ENCODE data around the gene COLGALT1. TPM values are rescaled to one million over a fixed set of nuclear protein-coding genes. Genes with fewer than 3 reads are reported as not detected.
"Not testable (repeated sequence)": the region's sequence is repeated elsewhere in the genome, so short reads cannot be mapped to it uniquely, and the experiment has no call there.

Gene COLGALT1
- total RNA-seq, 3 donors from 2014 or later = 121 to 148 (median 139) TPM

DNA sequence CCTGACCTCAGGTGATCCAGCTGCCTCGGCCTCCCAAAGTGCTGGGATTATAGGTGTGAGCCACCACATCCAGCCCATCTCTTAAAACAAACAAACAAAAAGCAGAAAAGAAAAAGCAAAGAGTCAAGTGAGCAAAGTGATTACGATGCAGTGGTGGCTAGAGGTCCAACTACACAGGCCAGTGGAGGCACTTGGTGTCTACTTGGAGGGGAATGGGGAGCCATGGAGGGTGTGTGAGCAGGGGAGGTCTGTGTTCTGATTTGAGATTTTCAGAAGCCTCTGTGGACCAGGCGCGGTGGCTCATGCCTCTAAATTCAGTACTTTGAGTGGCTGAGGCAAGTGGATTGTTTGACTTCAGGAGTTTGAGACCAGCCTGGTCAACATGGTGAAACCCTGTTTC is 6.6 kb downstream of the COLGALT1 start:
- H3K9me3 Mint-ChIP-seq = no peaks in the 10 kb centered on the region
- peaks cover 20% of the 10 kb centered on the region for H3K36me3 Mint-ChIP-seq (ENCODE audit: insufficient read depth)
- no peak overlapping the region for H3K4me3 Mint-ChIP-seq
- no peaks in the 10 kb centered on the region for H3K27me3 Mint-ChIP-seq (ENCODE audit: low read depth)
- DNase-seq = no peak
- no peak for ATAC-seq
- H3K4me1 Mint-ChIP-seq (ENCODE audit: low read depth) = peaks cover 2% of the 10 kb centered on the region

DNA sequence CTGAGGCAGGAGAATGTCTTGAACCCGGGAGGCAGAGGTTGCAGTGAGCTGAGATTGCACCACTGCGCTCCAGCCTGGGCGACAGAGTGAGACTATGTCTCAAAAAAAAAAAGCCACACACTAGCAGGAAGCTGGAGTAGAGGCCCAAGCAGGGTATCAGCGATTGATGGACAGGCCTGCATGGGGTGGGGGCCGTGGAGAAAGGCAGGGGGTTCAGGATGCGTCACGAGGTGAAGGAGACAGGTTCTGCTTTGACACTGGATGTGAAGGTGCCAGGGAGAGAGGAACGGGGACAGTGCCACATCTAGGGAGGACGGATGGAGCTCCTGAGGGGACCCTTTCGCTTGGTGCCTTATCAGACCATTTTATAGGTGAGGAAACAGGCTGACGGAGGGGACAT is 7.1 kb downstream of the COLGALT1 start:
- DNase-seq (no peak), ATAC-seq (no peak)
- Mint-ChIP-seq H3K36me3 (ENCODE audit: insufficient read depth) (peaks cover 20% of the 10 kb centered on the region), H3K9me3 (no peaks in the 10 kb centered on the region), H3K27me3 (ENCODE audit: low read depth) (no peaks in the 10 kb centered on the region), H3K4me3 (no peak overlapping the region), H3K4me1 (ENCODE audit: low read depth) (no peaks in the 10 kb centered on the region)

DNA sequence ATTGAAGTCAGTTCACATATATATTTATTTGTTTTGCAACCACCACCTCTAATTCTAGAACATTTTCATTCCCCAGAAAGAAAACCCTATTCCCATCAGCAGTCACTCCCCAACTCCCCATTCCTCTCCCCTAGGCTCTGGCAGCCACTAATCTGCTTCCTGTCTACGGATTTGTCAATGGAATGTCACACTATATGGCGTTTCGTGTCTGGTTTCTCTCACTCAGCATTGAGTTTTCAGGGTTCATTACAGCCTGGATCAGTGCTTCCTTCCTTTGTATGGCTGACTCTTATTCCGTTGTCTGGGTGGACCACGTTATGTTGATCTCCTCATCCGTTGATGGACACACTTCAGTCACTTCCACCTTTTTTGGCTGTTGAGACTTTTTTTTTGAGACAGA is 9.3 kb downstream of the COLGALT1 start:
- ATAC-seq (no peak), DNase-seq (no peak)
- Mint-ChIP-seq H3K4me3 (no peak overlapping the region), H3K36me3 (ENCODE audit: insufficient read depth) (peaks cover 34% of the 10 kb centered on the region), H3K9me3 (no peaks in the 10 kb centered on the region), H3K27me3 (ENCODE audit: low read depth) (no peaks in the 10 kb centered on the region), H3K4me1 (ENCODE audit: low read depth) (no peaks in the 10 kb centered on the region)

DNA sequence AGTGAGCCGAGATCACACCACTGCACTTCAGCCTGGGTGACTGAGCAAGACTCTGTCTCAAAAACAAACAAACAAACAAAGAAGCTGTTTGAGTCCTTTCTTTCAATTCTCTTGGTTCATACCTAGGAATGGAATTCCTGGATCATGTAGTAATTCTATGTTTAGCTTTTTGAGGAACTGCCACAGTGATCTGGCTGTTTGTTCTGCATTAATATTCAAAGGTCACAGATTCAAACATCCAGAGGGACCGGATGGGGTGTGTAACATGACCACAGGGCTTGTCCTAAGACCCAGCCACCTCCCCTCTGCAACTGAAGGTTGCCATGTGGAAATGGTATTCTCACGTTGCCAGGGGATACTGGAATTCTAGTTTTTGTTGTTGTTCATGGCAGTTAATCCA is 10.2 kb downstream of the COLGALT1 start:
- H3K27me3 Mint-ChIP-seq (ENCODE audit: low read depth) = no peaks in the 10 kb centered on the region
- no peak for ATAC-seq

DNA sequence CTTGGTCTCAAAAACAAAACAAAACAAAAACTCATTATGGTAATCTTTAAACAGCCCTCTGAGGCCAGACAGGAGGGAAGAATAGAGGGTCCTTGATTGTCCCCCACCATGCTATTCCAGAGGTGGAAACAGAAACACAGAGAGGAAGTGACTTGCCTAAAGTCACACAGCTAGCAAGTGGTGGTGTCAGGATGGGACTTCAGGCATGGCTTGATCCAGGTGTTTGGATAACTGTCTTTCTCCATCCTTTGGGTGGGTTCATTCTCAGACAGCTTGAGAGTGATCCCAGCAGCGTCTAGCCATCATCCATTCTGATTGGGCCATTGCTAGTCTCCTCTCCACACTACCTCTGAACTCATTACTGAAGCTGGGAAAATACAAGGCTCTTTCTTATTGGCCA is 12.5 kb downstream of the COLGALT1 start:
- no peak for DNase-seq
- Mint-ChIP-seq H3K4me1 (ENCODE audit: low read depth) (no peaks in the 10 kb centered on the region), H3K36me3 (ENCODE audit: insufficient read depth) (peaks cover 29% of the 10 kb centered on the region), H3K27me3 (ENCODE audit: low read depth) (no peaks in the 10 kb centered on the region), H3K9me3 (no peaks in the 10 kb centered on the region), H3K4me3 (no peak overlapping the region)
- no peak for ATAC-seq

More for the DNA sequence above, 10.2 kb downstream of the COLGALT1 start:
- DNase-seq = no peak
- Mint-ChIP-seq H3K36me3 (ENCODE audit: insufficient read depth) (peaks cover 28% of the 10 kb centered on the region), H3K9me3 (no peaks in the 10 kb centered on the region), H3K4me3 (no peak overlapping the region), H3K4me1 (ENCODE audit: low read depth) (no peaks in the 10 kb centered on the region)

DNA sequence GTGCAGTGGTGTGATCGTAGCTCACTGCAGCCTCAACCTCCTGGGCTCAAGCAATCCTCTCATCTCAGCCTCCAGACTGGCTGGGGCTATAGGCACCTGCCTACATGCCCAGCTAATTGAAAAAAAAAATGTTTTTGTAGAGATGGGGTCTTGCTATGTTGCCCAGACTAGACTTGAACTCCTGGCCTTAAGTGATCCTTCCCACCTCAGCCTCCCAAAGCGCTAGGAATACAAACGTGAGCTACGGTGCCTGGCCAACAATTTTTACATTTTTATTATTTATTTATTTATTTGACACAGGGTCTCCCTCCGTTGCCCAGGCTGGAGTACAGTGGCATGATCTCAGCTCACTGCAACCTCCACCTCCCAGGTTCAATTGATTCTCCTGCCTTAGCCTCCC is 14.8 kb downstream of the COLGALT1 start:
- not testable (repeated sequence) for H3K4me3 Mint-ChIP-seq; ATAC-seq; H3K4me1 Mint-ChIP-seq (ENCODE audit: low read depth); H3K27me3 Mint-ChIP-seq (ENCODE audit: low read depth); H3K9me3 Mint-ChIP-seq; DNase-seq
- H3K36me3 Mint-ChIP-seq (ENCODE audit: insufficient read depth) = peaks cover 26% of the 10 kb centered on the region

DNA sequence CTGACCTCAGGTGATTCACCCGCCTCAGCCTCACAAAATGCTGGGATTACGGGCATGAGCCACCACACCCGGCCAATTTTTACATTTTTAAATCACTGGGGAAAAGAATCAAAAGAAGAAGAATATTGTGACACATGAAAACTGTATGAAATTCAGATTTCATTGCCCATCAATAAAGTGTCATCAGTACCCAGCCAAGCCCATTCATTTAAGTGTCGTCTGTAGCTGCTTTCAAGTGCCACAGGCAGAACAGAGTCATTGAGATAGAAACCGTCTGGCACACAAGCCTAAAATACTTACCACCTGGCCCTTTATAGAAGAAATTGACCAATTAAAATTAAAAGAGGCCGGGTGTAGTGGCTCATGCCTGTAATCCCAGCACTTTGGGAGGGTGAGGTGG is 15.3 kb downstream of the COLGALT1 start:
- no peaks in the 10 kb centered on the region for H3K27me3 Mint-ChIP-seq (ENCODE audit: low read depth)
- H3K4me1 Mint-ChIP-seq (ENCODE audit: low read depth) = peaks cover 2% of the 10 kb centered on the region
- no peak overlapping the region for H3K4me3 Mint-ChIP-seq
- H3K9me3 Mint-ChIP-seq = no peaks in the 10 kb centered on the region
- DNase-seq (no peak), ATAC-seq (no peak)
- H3K36me3 Mint-ChIP-seq (ENCODE audit: insufficient read depth) = peaks cover 28% of the 10 kb centered on the region

DNA sequence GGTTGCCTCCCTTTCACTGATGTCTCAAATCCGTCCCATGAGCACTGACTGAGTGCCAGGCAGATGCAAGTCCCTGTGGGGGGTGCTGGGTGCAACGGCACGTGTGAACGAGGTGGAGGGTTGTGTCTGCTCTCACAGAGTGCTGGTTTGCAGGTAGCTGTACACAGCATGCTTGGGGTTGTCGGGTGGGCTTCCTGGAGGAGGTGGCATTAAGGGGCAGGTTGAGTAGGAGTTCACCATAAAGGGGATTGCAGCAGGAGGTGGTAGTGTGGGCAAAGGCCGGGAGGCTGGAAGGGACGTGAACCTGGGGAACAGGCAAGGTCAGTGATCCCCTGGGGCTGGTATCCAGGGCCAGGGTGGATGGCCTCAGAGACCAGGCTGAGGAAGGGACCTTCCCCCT is 17.2 kb downstream of the COLGALT1 start:
- Mint-ChIP-seq H3K27me3 (ENCODE audit: low read depth) (no peaks in the 10 kb centered on the region), H3K4me1 (ENCODE audit: low read depth) (peaks cover 2% of the 10 kb centered on the region), H3K4me3 (no peak overlapping the region), H3K36me3 (ENCODE audit: insufficient read depth) (peaks cover 33% of the 10 kb centered on the region), H3K9me3 (no peaks in the 10 kb centered on the region)
- ATAC-seq (no peak), DNase-seq (no peak)

DNA sequence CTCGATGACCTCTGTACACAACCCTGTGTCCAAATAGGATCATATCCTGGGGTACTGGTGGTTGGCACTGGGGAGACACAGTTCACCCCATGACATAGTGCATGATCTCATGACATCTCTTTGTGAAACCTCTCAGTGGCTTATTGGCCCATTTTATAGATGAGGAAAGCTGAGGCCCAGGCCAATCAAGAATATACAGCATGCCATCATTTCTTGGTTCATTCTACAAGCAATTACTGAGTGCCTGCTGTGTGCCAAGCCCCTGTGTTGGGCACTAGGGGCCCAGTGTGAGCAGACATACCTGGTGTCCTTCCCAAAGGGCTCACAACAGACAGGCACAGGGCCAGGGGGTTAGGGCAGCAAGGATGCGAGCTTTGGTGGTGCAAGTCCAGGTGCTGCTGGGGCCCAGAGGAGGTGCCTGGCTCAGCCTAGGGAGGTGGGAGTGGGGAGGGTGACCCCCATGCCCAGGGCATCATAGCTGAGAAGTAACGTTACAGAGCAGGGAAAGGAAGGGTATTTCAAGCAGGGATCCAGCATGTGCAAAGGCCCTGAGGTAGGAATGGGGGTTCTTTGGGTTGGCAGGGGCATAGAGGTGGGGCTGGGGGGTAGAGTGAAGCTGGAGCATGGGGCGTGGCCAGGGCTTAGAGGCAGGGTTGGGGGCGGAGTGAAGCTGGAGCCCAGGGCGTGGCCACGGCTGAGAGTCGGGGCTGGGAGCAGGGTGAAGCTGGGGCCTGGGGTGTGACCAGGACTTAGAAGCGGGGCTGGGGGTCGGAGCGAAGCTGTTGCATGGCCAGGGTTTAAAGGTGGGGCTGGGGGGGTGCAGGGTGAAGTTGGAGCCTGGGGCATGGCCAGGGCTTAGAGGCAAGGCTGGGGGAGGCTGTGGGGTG is 20.7 kb downstream of the COLGALT1 start:
- Mint-ChIP-seq H3K36me3 (ENCODE audit: insufficient read depth) (peaks cover 31% of the 10 kb centered on the region), H3K27me3 (ENCODE audit: low read depth) (no peaks in the 10 kb centered on the region), H3K4me3 (no peak overlapping the region), H3K4me1 (ENCODE audit: low read depth) (peaks cover 2% of the 10 kb centered on the region), H3K9me3 (no peaks in the 10 kb centered on the region)
- DNase-seq = no peak
- ATAC-seq = peak in 1 of 2 donors; percentile 4

DNA sequence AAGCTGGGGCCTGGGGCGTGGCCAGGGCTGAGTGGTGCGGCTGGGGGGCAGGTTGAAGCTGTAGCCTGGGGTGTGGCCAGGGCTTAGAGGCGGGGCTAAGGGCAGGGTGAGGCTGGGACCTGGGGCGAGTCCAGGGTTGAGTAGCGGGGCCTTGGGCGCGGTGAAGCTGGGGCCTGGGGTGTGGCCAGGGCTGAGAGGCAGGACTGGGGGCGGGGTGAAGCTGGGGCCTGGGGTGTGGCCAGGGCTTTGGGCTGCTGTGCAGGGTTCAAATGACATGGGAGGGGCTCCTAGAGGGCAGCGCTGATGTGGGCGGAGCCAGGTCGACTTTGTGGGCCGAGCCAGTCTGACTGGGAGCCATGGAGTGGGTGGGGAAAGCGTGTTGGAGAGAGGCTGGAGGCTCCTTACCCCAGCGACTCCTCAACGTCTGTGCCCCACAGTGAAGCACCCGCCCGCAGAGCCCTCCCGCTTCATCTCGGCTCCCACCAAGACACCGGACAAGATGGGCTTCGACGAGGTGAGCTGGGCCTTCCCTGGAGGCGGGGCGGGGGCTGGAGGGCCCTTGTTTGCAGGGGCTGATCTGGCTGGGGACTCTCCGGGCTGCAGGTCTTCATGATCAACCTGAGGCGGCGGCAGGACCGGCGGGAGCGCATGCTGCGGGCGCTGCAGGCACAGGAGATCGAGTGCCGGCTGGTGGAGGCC is 21.5 kb downstream of the COLGALT1 start:
- DNase-seq (no peak), ATAC-seq (peak in 1 of 2 donors; percentile 51)
- Mint-ChIP-seq H3K4me1 (ENCODE audit: low read depth) (peaks cover 2% of the 10 kb centered on the region), H3K36me3 (ENCODE audit: insufficient read depth) (peaks cover 31% of the 10 kb centered on the region), H3K9me3 (no peaks in the 10 kb centered on the region), H3K27me3 (ENCODE audit: low read depth) (no peaks in the 10 kb centered on the region), H3K4me3 (no peak overlapping the region)

DNA sequence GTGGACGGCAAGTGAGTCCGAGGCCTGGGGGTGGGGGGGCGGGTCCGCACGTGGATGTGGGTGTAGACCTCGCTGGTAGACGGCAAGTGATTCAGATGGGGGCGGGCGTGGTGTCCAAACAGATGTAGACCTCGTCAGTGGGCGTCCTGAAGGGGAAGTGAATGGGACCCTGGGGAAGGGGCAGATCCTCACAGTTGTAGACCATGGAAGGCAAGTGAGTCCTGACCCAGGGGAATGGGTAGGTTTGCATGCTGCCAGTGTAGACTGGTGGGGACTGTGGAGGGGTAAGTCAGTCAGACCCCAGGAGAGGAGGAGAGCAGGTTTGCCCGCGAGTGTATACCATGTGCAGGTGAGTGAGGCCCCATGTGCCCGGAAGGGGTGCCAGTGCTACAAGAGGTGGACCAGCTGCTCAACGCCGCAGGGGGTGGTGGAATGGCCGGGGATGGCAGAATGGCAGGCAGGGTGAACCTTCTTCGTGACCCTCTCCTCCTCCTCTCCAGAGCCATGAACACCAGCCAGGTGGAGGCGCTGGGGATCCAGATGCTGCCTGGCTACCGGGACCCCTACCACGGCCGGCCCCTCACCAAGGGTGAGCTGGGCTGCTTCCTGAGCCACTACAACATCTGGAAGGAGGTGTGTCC is 22.1 kb downstream of the COLGALT1 start:
- H3K27me3 Mint-ChIP-seq (ENCODE audit: low read depth) = no peaks in the 10 kb centered on the region
- peaks cover 2% of the 10 kb centered on the region for H3K4me1 Mint-ChIP-seq (ENCODE audit: low read depth)
- no peaks in the 10 kb centered on the region for H3K9me3 Mint-ChIP-seq
- no peak for DNase-seq
- no peak for ATAC-seq
- peaks cover 34% of the 10 kb centered on the region for H3K36me3 Mint-ChIP-seq (ENCODE audit: insufficient read depth)
- no peak overlapping the region for H3K4me3 Mint-ChIP-seq

DNA sequence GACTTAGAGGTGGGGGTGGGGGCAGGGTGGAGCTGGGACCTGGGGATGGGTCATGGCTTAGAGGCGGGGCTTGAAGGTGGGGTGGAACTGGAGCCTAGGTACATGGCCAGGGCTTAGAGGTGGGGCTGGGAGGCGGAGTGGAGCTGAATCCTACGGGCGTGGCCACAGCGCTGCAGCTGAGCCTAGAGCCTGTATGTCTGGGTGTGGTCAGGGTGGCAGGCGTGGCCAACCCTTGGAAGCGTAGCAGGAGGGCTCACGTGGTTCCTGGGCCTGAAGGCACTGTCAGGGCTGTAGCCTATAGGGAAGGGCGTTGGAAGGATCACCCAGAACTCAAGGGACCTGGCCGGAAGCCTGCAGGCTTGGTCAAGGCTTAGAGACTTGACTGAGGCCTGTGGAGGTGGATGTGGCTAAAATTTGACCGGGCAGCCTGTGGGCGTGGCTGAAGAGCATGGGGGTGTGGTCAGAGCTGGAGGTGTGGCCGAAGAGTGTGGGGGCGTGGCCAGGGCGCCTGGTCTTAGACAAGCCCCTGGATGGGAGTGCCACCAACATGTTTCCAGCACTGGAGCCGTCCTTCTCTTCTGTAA is 24.3 kb downstream of the COLGALT1 start:
- H3K4me1 Mint-ChIP-seq (ENCODE audit: low read depth) = no peaks in the 10 kb centered on the region
- no peak overlapping the region for H3K4me3 Mint-ChIP-seq
- no peaks in the 10 kb centered on the region for H3K27me3 Mint-ChIP-seq (ENCODE audit: low read depth)
- H3K36me3 Mint-ChIP-seq (ENCODE audit: insufficient read depth) = peaks cover 28% of the 10 kb centered on the region
- ATAC-seq (peak; percentile 72 to 73), DNase-seq (no peak)
- no peaks in the 10 kb centered on the region for H3K9me3 Mint-ChIP-seq

DNA sequence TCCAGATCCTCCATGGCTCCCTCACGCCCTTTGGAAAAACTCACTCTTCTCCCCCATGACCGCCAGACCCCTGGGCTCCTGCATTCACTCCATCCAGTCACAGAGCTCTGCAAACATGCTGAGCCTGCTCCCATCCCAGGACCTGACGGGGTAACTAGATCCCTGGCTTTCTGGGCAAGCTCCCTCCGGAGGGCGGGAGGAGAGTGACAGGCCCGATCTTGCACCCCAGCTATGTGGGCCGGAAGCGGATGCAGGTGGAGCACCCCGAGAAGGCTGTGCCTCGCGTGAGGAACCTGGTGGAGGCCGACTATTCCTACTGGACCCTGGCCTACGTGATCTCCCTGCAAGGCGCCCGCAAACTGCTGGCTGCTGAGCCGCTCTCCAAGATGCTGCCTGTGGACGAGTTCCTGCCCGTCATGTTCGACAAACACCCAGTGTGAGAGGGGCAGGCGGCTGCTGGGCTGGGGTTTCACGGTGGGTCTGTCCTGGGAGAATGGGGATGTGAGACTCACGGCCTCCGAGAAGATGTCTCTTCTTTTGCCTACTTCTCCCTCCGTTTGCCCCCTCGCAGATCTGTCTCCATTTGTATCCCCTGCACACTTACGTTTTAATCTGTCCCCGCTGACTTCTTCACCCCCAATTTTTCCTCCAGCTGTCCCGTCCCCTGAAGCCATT is 25.2 kb downstream of the COLGALT1 start:
- H3K36me3 Mint-ChIP-seq (ENCODE audit: insufficient read depth) = peaks cover 28% of the 10 kb centered on the region
- no peak overlapping the region for H3K4me3 Mint-ChIP-seq
- no peaks in the 10 kb centered on the region for H3K27me3 Mint-ChIP-seq (ENCODE audit: low read depth)
- no peak for DNase-seq
- H3K4me1 Mint-ChIP-seq (ENCODE audit: low read depth) = no peaks in the 10 kb centered on the region
- ATAC-seq = no peak
- no peaks in the 10 kb centered on the region for H3K9me3 Mint-ChIP-seq

Measured in activated T-cell treated with anti-CD3 and anti-CD28 coated beads, Interleukin-2, amount 50 U/mL, for 4 hours (primary cell).